ENCODE data around the gene TMX4.
"Not testable (repeated sequence)": the region's sequence is repeated elsewhere in the genome, so short reads cannot be mapped to it uniquely, and the experiment has no call there.

The TMX4 gene

DNA sequence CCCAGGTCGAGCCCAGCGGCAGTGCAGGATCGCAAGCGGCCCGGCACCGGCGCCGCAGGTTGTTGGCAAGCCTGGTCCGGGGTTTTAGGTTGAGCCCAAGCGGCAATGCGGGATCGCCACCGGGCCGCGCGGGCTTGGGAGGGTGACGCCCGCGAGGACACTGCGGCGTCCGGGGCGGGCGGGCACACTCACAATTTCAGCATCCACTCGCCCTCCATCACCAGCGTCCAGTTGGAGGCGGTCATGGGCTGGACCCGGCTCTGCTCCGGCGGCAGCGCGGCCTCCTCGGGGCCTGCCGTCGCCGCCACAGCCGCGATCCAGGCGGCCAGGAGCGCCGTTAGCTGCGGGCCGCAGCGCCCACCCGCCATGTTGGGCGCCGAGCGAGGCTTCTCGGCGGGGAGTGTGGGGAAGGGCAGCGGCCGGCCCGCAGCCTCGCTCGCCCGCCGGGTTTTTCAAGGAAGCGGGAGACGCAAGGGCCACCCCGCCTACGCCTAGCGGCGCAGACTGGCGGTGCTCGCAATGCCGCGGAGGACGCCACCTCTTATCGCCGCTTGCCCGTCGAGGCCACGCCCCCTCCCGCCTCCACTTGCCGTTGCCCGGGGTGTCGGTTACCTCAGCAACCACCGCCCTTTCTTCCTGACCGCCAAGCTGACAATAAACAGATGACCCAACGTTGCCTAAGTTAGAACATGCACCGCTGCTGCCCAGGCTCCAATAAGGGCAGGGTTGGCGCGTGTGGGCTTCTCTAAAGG lies at the start of gene TMX4:
Gene TMX4 (minus strand): TSS at position 516 of the 752 bp plus-strand sequence. CDS start 148 bp downstream, at position 368.
- DNase-seq: peak; percentile 92 to 95

DNA sequence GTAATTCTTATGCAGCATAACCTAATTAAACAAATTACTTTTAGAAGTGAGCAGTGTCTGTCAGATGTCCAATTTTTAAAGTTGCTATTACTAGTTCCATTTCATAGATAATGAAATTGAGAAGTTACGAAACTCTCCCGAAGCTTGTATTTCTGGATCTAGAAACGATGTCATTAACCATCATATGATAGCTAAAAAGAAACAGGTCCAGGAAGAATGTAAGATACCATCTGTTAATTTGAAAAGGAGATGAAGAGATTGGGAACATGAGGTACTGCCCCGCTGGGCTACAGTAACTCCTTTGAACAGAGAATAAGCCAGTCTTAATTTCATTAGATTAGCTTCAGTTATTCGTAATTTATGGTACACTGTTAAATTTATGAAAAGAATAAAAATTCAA lies 47.5 kb upstream of the TMX4 start:
- no peak for DNase-seq

- DNase-seq: no peak
These were observed 47.1 kb upstream of the TMX4 start for GRCh38 chr20:8066662-8067061.

DNA sequence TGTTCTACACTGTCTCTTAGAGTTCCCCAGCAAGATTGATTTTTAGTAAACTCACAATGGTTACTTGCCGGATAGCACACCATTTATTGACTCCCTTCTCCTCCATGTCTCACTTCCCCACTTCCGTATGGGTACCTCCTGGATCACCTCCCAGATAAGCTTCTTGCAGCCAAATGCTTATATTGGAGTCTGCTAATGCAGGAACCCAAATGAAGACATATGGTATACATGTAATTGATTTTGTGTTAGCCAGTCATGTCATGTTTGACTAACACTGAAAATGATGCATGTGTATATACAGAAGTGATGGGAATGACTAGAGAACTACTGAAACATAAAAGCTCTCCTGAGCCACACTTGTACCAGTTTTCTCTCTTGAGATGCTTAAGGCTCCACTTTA lies 46.1 kb upstream of the TMX4 start:
- DNase-seq: no peak

DNA sequence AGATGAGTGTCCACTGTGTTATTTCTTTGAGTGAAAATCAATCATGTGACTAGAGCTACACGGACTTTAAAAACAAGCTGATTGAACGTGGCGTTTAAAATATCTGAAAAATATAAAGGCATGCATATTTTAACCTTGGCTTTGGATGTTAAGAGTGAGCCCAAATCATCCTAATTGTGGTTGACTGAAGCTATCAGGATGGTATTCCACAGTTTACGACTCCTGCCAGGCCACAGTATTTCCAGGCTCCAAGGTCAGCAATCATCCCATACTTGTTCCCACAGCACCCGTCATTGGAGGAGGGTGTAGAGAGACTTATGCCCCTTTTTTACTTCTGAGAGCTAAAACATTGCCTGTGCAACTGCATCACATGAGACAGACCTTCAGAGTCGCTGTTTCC lies 43.2 kb upstream of the TMX4 start:
- no peak for DNase-seq

- no peak for DNase-seq
These were observed 42.4 kb upstream of the TMX4 start for GRCh38 chr20:8061861-8062518.

GRCh38 chr20:8060977-8061376 lies 41.4 kb upstream of the TMX4 start:
- no peak for DNase-seq

DNA sequence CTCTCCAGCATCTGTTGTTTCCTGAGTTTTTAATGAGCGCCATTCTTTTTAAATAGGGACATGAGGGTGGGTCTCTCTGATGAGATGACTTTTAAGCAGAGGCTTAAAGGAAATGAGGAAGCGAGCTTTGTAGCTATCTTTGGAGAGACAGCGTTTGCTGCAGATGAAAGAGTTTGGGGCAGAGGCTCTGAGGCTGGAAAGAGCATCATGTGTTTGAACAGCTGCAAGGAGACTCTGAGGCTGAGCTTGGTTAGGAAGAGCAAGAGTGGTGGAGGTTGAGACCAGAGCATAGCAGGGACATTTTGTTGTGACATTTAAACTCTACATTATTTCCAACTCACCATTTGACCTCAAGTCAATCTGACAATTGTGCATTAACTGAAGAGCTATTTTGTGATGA lies 38.3 kb upstream of the TMX4 start:
- no peak for DNase-seq

- no peak for DNase-seq
These were observed 35.5 kb upstream of the TMX4 start for GRCh38 chr20:8055096-8055495.

DNA sequence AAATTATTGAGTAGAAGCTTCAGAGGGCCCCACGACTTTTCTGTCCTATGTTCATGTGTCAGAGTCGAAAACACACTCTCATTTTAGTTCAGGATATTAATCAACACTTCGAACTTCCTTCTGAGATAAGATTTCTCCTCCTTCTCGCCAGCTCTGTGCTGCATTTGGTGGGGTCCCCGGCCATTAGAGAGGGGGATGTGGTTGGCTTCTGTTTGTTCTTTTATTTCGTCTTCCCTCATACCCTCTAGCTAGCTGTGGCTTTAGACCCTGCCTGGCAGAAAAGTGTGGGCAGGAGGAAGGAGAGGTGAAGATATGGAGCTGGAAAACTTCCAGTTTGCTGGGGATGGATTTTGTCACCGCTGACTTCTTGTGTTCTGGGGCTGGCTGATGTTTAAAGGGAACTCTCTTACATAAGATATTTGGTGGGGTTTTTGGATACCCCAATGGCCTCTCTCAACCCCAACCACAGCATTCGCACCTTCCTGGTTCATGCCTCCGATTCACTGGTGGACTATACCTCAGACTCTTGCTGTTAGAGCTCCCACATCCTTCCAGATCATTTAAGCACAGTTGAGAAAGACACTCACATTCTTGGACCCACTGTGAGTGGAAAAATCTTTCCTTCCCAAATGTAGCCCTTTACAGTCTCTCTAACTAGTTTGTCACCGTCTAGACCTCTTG lies 30.7 kb upstream of the TMX4 start:
- no peak for DNase-seq

DNA sequence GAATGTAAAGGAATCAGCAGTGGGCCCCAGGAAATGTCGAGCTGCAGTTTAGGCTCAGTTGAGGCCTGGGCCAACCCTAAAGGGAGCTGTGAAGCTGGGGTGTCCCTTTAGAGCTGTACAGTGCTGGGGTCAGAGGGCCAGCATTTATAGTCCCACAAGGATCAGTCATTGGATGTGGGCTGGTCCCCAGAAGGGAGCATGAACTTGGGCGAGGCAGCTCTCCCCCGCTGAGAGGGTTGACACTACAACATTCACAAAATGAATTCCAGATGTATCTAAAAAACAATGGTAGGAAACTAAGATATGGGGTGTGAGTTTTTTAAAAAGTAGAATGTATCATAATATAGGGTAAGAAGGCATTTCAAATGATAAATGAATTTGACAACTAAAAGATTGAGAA lies 29.7 kb upstream of the TMX4 start:
- no peak for DNase-seq

GRCh38 chr20:8045946-8046345 lies 26.4 kb upstream of the TMX4 start:
- no peak for DNase-seq

- DNase-seq: peak; percentile 7 to 77
These were observed 24.2 kb upstream of the TMX4 start for GRCh38 chr20:8043687-8044282.

DNA sequence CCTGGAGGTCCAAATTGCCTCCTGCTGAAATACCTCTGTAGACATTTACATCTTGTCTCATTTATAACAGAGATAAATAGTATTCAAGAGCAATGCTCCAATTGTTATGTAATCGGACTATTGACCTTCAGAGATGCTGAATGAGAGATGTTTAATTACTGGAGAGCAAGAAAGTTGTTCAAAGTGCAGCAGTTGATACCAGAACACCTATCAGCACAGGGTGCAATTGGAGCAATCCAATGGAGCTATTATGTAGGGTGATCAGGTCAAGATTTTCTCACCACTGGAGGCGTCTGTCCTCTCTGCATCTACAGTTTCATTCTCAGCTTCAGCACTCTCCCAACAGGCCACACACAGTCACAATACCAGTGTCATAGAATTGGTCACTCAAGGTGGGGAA lies 19.5 kb upstream of the TMX4 start:
- no peak for DNase-seq

- DNase-seq: no peak
These were observed 17.2 kb upstream of the TMX4 start for GRCh38 chr20:8036771-8037170.

DNA sequence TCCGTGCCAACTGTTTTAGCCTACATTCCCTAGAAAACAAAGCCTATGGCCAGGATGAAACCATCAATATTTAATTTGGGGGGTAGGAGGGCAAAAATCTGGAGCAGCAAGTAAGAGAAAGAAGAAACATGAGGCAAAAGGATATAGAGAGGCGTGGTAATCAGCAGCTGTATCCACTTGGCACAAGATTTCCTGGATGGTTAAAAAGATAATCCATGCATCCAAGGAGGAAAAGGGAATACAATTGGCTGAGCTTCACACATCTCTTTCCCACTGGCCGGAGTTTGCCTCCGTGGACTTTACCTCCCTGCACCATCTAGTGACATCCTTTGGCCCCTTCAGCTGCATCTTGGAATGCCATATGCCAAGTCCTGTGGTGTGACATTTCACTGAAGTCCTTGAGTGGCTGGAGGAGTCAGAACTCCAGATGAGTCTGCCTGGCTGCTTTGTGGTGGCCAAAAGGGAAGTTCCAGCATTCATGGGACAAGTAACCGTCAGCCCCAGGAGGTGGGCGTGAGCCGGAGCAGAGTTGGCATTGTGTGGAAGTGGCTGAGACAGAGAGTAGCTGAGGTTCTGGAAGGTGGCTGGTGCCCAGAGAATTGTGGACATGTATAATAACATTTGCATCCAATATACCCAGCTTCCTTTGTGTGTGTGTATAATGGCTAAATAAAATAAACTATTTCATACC lies 13.7 kb upstream of the TMX4 start:
- DNase-seq: no peak

- DNase-seq: no peak
These were observed 12.9 kb upstream of the TMX4 start for GRCh38 chr20:8032499-8032898.

DNA sequence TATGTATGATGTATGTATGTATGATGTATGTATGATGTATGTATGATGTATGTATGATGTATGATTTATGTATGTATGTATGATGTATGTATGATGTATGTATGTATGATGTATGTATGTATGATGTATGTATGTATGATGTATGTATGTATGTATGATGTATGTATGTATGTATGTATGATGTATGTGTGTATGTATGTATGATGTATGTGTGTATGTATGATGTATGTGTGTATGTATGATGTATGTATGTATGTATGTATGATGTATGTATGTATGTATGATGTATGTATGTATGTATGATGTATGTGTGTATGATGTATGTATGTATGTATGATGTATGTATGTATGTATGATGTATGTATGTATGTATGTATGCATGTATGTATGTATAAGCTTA lies 12.0 kb upstream of the TMX4 start:
- not testable (repeated sequence) for DNase-seq

DNA sequence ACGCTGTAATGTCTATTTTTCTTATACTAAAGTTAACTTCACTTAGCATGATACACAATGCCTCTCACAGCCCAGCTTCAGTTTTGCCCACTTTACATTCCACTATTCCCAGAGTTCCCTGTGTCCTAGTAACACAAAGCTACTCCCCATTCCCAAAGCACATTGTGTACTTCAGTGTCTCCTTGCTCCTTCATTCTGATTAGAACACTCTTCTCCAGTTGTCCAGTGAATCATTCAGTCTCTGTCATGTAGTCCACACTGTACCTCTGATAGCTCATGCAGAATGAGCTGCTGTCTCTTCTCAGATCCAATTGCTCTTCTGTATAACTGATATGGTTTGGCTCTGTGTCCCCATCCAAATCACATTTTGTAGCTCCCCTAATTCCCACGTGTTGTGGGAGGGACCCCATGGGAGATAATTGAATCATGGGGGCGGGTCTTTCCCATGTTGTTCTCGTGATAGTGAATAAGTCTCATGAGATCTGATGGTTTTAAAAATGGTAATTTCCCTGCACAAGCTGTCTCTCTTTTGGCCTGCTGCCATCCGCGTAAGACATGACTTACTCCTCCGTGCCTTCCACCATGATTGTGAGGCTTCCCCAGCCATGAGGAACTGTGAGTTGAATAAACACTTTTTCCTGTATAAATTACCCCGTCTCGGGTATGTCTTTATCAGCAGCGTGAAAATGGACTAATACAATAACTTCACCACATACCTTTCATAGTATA lies 2.1 kb upstream of the TMX4 start:
- DNase-seq: no peak

DNA sequence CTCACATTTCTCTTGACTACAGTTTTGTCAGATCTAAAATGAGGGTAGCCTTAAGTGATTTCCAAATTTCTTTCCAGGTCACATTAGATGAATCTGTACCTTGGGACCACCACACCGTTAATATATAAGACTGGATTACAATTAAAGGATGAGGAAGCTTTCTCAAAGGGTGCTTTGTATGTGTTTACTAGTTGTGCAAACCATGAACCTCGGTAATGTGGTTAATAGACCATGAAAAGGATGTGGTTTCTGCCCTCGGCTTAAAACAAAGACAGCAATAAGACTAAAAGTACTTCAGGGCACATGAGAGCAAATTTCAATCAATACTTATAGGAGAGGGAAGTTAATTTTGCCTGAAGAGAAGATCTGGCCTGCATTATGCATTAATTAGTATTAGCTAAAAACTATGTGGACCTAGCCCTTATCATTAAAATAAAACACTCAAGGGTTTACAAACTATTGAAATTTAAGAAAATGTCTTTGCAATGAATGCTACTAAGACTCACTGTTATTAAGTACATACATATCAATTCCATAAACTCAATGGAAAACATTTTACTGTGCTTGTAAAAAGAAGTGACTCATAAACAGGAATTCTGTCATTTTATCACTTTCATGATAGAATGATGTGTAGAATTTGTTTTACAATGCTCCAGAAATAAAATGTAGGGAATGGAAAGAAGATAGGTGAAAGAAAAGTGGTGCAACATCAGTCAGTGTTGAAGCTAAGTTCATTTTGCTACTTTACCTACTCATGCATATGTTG lies 936 bp upstream of the TMX4 start:
- DNase-seq: peak in 1 of 2 donors; percentile 63

DNA sequence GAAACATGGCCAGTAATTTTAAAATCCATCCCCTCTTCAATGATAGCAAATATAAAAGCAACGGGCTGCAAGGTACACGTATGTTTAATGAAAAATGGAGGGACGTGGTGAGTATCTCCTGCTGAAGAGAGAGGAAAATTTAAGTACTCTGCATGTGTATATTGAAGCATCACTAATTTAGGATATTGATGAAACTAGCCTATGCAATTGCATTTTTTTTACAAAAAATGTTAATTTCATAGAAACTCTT lies 362 bp upstream of the TMX4 start:
- no peak for DNase-seq

GRCh38 chr20:8018958-8019245 lies 659 bp downstream of the TMX4 start:
- peak; percentile 73 to 74 for DNase-seq

Measured in CD4-positive, alpha-beta T cell treated with Interleukin-1 beta for 1 hour (primary cell).